ENCODE measurements around the gene SLC41A3. TPM values are rescaled to one million over a fixed set of nuclear protein-coding genes. Genes with fewer than 3 reads are reported as not detected.
A peak's percentile ranks its signal among the peaks of the same experiment; 100 is the strongest.
"Not testable (repeated sequence)": the region's sequence is repeated elsewhere in the genome, so short reads cannot be mapped to it uniquely, and the experiment has no call there.

The SLC41A3 gene
- total RNA-seq, 1 donor from 2014 or later = 22.9 TPM

GRCh38 chr3:126053513-126053912 lies 30.4 kb downstream of the SLC41A3 start:
- ATAC-seq = peak; percentile 31

DNA sequence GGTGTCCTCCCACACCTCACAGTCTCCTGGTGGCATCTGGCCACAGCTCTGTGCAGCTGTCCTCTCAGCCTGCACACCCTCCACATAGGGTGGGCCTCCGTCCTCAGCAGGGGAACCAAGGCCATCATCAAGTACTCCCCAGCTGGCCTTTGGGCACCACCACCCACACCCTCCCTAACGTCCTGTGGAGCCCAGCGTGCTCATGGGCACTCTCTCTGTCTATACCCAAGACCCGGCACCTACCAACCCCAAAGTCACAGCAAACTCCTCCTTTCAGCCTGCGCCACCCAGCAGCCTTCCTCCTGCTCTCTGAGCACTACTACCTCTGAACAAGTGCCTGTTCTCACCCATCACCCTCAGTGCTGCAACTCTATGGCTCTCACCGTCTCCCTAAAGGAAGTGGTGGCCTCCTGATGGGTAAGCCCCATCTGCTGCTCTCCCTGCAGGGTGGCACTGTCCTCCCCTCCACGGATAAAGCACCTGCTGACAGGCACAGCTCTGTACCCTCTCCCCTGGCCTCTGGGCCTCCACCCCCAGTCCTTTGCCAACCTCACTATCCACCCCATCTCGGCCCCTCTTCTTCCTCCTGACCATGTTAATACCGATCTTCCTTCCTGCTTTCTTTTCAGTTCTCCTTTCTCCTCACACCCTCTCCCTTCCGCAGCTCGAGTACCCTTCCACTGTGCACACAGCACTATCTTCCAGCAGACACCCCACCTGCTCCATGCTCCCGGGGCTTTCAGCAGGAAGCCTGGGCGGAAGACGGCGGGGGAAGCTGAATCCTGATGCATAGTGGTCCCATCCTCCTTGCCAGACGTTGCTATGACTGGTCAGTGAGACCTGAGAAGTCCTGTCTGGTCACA lies 31.5 kb downstream of the SLC41A3 start:
- no peak for ATAC-seq

- no peak for ATAC-seq
Measured at GRCh38 chr3:126051741-126052140, 32.2 kb downstream of the SLC41A3 start.

DNA sequence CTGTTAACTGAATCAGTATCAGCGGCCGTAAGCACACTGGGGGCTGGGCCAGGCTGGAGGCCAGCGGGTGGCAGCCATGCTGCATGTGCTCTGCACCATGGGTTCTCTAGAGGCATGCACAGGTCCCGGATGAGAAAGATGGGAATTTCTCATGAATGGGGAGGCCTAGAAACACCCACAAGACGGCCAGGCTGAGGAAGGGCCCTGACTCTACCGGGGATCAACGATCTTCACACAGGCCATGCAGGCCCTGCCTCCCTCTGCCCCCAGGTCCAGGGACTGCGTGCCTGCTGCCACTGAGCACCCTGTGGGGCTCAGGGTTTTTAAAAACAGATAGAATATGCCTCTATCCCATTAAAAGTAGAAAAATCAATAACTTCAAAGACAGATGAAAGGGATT lies 32.7 kb downstream of the SLC41A3 start:
- ATAC-seq = no peak

DNA sequence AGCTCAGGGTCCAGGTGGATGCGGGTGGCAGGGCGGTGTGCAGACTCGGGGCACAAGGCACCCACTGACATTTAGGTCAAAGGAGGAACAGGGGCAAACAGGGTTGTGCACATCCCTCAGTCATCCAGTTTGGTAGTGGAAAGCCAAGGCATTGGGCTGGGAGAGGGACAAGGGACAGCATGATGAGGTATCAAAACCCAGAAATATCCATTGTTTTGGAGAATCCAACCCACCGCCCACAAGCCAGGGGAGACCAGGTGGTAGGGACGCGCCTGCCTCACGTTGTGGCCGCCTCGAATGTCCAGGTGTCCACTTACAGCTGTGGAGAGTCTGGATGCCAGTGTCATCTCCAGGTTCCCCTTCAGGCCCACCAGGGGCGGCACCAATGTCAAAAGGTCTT lies 33.3 kb downstream of the SLC41A3 start:
- ATAC-seq = no peak

DNA sequence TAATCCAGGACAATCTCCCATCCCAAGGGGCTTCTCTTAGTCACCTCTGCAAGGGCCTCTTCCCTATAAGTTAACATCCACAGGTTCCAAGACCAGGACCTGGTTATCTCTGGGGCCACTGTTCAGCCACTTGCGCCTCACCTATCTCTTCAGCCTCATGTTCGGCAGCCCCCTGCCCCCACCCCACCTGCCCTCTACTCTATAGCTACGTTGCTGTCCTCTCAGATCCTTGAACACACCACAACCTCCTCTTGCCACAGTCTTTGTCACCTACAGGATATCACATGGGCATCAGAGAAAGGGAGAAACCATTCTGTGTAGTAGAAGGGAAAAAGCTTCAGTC lies 33.9 kb downstream of the SLC41A3 start:
- no peak for ATAC-seq

- ATAC-seq = no peak
Measured at GRCh38 chr3:126049289-126050049, 34.5 kb downstream of the SLC41A3 start.

DNA sequence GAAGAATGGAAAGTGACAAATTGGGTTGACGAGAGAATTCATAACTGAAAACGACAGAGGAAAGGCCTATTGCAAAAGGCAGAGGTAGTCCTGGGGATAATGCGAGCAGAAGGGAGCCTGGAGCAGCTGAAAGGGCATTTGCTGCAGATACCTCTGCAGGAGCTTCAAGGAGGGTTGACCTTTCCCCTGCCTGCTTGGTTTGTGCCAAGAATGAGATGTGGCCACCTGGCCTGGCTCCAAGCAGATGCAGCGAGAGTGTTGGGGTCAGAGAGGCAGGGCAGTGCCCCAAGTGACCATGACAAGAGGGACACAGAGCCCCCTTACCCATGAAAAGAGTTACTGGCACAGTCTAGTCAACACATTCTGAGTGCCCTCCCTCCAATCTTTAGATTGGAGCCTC lies 43.5 kb downstream of the SLC41A3 start:
- no peak for ATAC-seq

GRCh38 chr3:126039870-126040269 lies 44.1 kb downstream of the SLC41A3 start:
- ATAC-seq = peak; percentile 74

DNA sequence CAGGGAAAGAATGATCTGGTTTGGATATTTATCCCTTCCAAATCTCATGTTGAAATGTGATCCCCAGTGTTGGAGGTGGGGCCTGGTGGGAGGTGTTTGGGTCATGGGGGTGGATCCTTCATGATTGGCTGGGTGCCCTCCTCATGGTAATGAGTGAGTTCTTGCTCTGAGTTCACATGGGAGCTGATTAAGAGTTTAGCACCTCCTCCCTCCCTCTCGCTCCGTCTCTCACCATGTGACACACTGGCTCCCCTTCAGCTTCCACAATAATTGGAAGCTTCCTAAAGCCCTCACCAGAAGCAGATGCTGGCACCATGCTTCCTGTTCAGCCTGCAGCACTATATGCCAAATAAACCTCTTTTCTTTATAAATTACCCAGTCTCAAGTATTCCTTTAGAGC lies 45.1 kb downstream of the SLC41A3 start:
- ATAC-seq = not testable (repeated sequence)

GRCh38 chr3:126036056-126036549 lies 47.8 kb downstream of the SLC41A3 start:
- ATAC-seq = no peak

DNA sequence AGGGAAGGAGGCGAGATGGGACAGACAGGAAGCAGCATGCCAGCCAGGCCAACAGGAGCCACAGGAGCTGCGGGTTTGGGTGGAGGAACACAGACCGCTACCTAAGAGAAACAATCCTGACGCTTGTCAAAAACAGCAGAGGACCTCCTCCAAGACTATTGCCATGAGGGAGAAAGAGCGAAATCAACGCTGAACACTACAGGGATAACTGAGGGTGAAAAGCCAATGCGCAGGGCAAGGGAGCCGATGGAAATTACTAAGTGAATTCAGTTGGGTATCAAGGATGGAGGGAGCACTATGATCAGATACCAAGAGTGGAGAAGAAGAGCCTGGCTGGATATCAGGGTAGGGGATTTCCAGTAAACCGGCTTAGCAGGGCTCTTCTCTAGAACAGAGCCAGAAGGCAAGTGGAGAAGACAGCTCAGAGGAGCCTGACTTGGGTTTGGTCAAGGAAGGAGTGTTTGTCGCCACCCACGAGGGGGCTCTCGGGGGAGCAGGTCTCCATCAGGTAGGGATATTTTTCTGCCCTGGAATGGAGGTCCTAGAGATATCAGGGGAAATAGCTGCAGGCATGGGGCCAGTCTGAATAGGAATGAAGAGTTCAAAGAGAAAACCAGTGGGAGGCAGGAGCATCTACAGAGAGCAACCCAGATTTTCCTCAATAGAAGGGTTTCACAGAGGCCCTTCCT lies 48.4 kb downstream of the SLC41A3 start:
- no peak for ATAC-seq

- ATAC-seq = peak; percentile 17
Measured at GRCh38 chr3:126034481-126035361, 49.2 kb downstream of the SLC41A3 start.

DNA sequence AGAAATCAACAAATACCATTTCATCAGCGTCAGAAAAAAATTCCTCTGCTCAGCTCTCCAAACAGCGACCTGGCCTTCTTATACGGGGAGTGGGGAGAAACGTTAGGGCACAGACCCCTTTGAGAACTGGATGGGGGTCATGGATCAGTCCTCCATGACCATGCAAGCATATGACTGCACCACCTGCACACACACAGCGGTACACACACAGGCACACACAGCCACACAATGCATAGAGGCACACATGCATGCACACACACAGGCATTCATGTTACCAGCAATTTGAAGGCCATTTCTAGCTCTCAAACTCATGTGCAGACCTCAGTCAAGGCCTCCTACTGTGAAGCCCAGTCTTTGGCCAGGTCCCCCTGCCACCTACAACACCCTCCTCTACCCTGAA lies 50.2 kb downstream of the SLC41A3 start:
- no peak for ATAC-seq

DNA sequence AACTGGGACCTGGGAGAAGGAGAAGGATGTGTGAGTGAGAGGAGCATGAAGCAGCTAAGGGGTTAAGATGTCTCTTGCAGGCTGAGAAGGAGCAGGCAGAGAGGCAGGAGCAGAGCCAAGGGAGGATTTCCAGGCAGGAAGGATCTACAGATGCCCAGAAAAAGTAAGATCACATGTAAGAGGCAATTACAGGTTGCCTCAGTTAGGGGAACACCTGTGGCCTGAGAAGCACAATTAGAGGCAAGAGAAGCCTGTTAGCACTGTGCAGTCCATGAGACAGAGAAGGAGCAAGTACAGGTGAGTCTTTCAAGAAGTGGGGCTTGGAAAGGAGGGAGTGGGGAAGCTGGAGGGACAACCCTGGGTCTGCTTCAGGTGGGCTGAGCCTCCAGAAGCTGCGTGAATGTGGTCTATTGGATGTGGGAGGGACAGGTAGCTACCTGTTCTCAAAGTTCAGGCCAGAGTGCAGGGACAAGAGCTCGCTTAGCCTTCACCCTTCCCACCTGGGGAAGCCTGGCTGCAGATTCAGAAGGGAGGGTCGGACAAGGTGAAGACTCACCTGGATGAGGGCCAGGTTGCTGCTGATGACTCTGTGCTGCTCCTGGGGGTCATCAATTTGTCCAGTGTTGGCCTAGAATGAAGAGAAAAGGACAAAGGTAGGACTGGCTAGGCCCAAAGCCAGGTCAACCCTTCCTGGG lies 50.7 kb downstream of the SLC41A3 start:
- ATAC-seq = no peak

DNA sequence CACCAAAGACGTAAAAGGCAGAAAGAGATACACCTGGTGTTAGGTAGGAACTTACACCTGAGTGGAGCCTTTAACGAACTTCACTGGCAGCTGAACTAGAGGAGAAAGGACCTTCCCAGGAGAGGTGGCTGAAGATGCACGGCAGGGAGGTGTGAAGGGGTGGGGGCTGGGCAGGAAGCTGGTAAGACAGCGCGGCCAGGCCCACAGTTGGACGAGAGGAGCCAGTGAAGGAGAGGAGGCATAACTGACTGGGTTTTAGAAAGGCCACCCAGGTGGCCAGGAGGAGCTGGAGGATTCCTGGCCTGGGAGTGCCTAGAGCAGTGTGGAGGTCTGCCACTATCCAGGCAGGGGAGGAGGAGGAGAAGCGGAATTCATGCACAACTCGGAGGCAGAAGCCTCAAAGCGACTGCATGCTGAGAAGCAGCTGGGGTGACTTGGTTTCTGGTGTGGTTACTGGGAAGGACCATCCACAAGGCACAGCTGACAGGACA lies 51.9 kb downstream of the SLC41A3 start:
- no peak for ATAC-seq

DNA sequence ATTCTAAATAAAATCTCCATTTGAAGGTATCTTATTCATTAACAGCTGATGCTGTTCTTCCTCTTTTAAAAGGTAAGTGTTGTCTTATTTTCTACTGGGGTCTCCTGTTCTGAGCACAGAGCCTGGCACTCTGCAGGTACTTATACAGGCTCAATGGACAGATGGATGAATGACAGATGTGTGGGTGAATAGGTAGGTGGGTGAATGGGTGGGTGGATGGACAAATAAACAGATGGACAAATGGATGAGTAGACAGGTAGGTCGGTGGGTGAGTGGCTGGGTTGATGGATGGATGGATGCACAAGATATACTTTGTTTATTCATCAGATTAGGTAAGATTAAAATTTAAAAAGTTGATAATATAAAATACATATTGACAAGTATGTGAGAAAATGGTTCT lies 53.5 kb downstream of the SLC41A3 start:
- no peak for ATAC-seq

DNA sequence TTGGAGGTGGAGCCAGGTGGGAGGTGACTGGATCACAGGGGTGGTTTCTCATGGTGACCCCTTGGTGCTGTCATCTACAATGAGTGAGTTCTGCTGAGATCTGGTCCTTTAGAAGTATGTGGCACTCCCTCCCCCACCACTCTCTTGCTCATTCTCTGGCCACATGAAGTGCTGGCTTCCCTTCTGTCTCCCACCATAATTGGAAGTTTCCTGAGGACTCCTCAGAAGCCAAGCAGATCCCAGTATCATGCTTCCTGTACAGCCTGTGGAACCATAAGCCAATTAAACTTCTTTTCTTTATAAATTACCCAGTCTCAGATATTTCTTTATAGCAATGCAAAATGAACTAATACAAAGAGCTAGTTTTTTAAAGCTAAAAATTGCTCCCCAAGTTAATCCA lies 54.7 kb downstream of the SLC41A3 start:
- no peak for ATAC-seq

GRCh38 chr3:126028096-126028495 lies 55.8 kb downstream of the SLC41A3 start:
- ATAC-seq = no peak

DNA sequence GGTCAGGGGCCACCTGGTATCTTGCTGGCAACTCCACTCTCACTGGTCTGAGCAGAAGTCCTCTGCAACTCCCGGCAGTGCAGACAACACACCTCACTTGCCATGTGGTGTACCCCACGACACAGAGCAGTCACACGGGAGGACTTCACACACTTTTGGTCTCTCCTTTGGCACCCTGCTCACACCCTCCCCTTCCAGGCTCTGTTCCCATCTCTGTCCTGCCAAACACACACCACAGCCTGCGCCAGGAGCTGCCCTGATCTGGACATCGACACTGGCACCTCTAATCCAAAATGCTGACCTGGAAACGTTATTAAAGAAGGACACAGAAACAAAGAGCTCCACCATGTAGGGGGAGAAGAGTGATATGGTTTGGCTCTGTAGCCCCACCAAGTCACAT lies 57.2 kb downstream of the SLC41A3 start:
- no peak for ATAC-seq

DNA sequence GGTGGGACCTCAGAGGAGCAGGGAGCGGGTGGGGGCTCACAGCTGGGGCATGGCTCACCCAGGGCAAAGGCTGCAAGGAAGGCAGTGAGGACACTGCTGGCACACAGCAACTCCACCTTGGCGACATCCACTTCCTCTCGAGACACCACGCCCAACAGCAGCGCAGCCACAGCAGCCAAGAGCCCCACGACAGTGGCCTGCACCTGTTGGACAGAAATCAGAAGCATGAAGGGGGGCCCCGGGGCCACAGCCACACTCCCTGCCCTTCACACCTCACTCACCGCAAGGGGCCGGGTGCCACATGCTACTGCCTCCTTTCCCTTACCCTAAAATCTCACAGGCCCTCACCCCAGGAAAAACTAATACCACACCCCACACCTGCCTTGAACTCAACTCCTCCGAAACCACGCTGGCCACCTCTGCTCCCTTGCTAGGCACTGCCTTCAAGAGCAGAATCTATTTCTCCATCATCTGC lies 57.6 kb downstream of the SLC41A3 start:
- ATAC-seq = no peak
